Activated CD4-positive, alpha-beta T cell treated with anti-CD3 and anti-CD28 coated beads, Interleukin-2, amount 50 U/mL, for 16 hours (primary cell): ENCODE measurements around the gene ZNF383.
"Not testable (repeated sequence)": the region's sequence is repeated elsewhere in the genome, so short reads cannot be mapped to it uniquely, and the experiment has no call there.

ENCODE experiments used
- DNase-seq: peaks from one replicate; pipeline ENCODE4 v3.0.0-alpha.2; 2020

The ZNF383 gene

DNA sequence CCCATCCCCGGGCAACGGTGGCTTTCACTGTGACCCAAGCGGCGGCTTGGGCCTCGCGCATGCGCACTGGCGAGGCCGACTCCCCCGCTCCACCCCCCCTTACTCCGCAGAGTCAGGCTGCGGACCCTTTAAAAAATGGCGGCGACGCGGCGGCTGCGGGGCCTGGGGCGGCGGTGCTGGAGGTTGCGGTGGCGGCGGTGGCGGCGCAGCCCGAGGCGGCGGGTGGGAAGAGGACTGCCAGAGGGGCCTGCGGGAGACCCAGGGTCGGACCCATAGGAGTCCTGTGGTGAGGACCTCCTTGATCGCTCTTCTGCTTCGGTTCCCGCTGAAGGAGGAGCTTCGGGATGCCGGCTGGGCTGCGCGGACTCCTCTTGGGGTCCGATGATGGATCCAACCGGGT is 76.2 kb downstream of the ZNF383 start:
- DNase-seq, result not testable (repeated sequence)
